ENCODE results near the gene GLI3.

GLI3 gene

GRCh38 chr7:41955893-41956675, 280.9 kb downstream of the GLI3 start:
- DNase-seq: peak; percentile 98

DNA sequence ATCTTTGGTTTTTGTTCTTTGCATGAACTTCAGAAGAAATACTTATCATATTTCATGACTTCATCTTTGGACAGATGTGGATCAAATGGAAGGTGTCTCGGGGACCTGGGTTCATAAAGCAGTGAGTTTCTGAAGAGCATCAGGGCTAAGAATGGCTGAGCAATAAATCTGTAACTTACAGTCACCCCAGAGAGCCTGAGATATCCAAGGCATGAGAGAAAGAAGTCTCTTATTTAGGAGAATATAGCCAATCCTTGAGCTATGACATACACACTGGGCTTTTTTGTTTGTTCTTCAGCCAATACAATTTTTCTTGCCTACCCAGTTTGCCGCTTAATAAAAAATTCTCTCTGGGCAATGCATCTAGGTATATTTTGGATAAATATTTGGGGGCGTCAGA, 281.6 kb downstream of the GLI3 start:
- no peak for DNase-seq

GRCh38 chr7:41954976-41955375, 282.0 kb downstream of the GLI3 start:
- DNase-seq: no peak

DNA sequence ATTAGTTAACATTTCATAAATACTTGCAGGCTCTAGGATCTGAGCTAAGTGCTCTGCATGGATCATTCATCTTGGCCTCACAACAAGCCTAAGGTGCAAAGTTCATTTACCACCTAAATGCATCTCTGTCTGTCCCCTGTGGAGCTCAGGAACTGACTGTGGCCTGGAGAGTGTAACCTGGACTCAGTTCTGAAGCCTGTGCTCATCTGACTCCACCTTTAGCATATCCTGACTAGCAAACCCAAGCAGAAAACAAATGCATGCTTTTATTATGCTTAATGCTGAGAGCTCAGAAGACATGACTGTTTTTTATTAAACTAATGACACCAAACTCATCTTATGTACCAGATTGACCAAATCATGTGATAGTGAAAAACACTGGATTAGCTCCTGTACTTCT, 288.5 kb downstream of the GLI3 start:
- no peak for DNase-seq

DNA sequence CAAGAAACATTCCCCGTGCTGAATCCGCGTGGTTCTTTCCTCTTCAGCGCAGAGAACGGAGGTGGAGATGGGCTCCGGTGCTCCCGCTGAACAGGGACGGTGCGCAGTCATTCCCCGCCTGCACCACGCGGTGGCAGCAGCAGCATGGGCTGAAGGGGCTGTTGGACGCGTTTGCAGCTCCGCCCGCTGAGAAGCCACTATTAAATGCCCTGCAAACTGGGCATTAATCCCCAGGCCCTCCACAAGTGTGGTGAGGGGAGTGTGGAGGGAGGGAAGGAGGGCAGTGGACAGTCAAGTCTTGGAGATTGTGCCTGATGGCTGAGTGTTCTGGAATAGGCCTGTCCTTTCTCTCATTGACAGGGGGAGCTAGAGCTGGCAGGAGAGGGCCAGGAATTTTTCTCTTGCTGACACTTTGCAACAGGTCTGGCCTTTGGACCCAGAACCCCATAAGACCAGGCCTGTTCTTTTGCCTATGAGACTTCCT, 293.9 kb downstream of the GLI3 start:
- DNase-seq: peak; percentile 62

- DNase-seq: no peak
Observed at GRCh38 chr7:41942468-41943093, 294.4 kb downstream of the GLI3 start.

DNA sequence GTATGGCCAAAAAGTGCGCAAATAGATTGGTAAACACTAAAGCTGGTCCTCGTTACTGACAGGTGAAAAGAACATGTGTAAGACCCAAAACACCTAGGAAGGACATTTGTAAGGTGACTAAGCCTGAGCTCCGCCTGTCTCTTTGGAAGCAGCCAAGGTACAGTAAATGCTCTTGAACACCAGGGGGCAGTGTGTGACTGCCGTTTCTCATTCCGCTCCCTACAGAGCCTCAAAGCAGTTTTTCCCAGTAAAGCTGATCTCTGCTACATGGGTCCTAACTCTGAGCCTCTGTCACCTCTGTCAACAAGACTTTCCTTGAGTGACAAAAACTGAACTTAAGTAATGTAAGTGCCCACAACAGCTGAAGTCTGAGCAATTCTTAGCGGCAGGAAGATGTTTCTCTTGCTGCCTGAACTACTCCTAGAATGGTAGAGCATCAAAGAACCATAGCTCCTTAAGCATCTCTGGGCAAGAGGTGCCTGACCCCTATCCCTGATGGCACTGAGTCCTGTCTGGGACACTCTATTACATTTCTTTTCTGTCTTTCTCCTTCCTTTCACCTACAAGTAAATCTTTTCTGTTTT, 296.2 kb downstream of the GLI3 start:
- DNase-seq: peak; percentile 71

DNA sequence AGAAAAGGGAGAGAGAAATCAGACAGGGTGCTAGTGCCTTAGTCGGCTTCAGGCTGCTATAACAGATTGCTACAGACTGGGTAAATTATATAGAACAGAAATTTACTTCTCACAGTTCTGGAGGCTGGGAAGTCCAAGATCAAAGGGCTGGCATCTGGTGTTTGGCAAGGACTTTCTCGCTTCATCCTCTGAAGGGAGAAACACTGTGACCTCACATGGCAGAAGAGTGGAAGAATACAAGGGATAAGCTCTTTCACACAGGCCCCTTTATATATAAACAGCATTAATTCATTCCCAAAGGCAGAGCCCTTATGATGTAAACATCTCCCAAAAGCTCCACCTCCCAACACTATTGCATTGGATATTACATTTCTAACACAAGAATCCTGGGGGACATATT, 298.6 kb downstream of the GLI3 start:
- DNase-seq: no peak

DNA sequence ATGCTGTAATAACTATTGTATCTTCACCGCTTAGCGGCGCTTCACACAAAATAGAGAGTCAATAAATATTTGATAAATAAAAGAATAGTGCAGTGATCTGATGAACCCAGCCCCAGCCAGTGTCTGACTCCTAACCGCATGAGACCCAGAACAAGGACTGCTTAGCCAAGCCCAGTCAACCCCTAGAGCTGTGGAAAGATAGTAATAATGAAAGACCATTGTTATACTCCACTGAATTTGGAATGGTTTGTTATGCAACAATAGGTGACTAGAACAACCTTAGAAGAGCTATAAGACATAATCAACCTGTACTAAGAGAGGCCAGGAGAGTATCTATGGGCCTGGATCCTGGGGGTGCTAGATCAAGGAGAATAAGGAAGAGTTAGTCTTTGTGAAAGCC, 303.6 kb downstream of the GLI3 start:
- no peak for DNase-seq

- no peak for DNase-seq
Observed at GRCh38 chr7:41931263-41931646, 305.8 kb downstream of the GLI3 start.

- DNase-seq: no peak
Observed at GRCh38 chr7:41930538-41931262, 306.3 kb downstream of the GLI3 start.

DNA sequence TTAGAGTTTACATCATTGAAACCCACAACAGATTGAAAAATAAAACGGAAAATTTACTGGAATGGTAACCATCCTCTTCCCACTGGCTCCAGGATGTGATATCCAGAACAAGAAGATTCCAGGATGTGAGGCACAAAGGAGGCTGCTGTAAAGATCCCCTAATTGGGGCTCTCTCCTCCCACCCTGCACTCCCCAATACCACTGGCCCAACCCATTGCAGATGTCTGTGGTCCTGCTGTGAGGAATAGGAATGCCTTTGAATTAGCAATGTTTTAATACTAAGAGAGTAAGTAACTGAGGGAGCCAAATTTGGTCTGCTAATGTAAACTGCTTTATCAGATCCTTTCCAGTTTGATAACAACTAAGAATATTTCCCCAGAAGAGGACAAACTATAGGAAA, 308.2 kb downstream of the GLI3 start:
- no peak for DNase-seq

- no peak for DNase-seq
Observed at GRCh38 chr7:41928166-41928565, 308.8 kb downstream of the GLI3 start.

DNA sequence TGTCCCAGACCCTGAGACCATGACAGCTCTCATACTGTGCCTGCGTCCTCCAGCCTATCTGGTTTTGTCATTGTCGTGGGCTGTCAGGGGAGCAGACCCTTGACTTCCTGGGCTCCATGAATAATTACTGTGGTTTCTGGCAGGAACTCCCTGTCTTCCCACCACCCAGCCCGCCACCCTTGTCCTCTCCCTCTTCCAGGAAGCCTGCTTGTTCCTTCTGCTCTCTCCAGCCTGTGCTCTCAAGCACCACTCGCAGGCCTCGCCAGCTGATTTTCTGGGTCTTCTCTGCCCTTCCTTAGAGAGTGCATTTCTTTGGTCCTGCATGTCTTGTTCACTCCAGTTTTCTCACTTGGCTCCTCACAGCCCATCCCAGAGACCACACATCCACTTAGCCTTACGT, 309.6 kb downstream of the GLI3 start:
- DNase-seq: no peak

DNA sequence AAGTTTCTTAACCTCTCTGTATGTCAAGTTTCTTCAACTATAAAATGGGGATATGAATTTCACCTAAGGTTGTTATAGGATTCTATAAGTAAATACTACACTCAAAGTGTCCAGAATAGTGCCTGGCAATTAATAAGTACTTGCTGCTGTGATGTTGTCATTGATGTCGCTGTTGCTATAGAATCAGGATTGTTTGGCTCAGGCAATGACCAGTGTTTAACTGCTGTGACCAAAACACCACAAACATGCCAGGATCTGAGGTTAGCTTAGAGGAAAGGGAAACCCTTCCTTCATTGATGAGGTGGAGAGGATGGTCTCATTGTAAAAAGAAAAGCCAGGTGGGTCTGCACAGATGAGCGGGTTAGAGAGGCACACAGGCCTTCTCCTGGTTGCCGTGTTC, 311.1 kb downstream of the GLI3 start:
- DNase-seq: no peak

DNA sequence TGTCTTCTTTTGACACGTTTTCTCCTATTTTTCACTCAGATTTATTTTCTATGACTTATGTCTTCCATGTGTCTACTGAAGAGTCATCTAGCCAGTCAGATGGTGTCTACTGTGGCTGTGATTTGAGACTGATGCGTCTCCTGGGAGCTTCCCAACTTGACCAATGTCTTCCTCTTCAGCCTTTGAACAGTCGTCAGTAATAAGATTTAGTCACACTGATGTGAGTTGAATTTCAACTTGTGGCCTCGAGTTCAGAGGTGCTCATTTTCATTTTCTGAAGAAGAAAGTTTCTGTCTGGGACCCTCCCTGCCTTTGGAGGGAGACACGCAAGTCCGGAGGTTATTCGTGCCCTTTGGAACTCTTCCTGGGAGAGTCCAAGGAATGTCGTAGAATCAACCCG, 312.2 kb downstream of the GLI3 start:
- DNase-seq: no peak

GRCh38 chr7:41922373-41922772, 314.6 kb downstream of the GLI3 start:
- DNase-seq: no peak

DNA sequence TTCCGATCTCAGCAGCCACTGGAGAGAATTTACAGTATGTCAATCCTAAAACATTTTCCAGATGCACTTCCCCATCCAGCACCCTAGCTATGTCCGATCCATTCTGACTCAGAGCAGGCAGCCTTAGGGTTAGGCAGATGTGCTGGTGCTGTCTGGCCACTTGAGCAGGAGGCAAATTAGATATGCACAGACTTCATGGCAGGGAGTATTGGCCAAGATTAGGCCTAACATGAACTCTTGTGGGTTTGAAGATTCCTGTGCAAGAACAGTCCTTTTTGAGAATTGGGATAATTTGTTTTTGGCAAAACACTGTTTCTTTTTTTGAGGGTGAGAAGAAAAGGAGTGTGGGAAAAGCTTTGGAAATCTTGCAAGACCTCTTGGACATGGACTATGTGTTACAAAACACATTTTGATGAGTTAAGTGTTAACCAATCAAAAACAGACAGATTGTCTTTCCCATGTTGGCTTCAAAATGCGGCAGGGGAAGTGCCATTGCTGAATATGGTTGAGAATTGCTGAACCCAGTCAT, 315.5 kb downstream of the GLI3 start:
- no peak for DNase-seq

- no peak for DNase-seq
Observed at GRCh38 chr7:41918597-41918996, 318.4 kb downstream of the GLI3 start.

- DNase-seq: peak; percentile 76
Observed at GRCh38 chr7:41916450-41916927, 320.5 kb downstream of the GLI3 start.

DNA sequence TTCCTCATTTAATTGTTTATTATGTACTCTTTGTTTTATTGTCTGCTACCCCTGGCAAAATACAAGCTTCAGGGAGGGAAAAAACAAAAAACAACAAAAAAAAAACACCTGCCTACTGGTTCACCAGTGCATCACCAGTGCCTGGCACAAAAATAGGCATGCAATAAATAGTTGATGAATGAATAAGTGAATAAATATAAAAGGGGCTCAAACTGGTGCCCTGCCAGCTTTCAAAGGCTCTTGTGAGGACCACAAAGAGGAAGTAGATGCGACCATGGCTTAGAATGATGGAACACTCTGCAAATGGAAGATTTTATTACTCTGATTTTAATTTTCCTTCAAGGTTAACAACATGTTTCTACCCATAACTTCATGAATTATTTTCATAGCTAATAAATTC, 321.1 kb downstream of the GLI3 start:
- DNase-seq: no peak

DNA sequence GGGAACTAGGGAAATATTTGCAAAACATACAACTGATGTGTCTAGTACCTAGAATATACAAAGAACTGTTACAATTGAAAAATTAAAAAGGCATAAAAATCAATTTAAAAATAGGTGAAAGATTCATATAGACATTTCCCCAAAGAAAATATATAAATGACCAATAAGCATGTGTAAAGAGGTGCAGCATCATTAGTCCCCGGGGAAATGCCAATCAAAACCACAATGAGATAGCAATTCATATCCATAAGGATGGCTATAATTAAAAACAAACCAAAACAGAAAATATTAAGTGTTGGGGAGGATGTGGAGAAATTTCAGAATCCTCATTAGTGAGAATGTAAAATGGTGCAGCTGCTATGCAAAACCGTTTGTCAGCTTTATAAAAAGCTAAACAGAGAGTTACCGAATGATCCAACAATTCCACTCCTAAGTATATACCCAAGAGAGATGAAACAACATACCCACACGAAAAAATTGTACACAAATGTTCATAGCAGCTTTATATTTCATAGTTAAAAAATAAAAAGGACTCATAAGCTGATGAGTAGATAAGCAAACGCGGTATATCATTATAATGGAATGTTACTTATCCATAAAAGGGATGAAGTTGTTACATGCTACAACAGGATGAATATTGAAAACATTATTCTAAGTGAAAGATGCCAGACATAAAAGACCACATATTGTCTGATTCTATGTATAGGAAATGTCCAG, 324.0 kb downstream of the GLI3 start:
- no peak for DNase-seq

DNA sequence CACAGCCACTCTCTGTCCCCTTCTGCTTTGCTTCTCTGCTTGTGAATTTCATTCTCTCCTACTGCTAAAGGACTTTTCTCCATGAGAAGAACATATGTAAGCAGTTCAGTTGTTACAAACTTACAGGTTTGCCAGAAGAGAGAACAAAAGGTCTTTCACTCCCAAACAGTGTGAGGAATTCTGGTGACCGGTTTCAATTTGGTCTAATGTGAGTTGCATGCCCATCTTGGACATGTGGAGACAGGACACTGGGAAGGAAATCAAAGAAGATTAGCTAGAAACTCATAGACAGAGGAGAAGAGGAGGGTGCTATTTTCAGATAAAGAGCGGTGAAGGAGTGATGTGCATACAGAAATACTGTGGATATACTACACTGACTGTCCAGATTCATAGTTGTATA, 324.6 kb downstream of the GLI3 start:
- DNase-seq: no peak
